GM21447 (cell line): ENCODE data around the gene SCAMP4.

Experiments
- ATAC-seq: cut with Tn5 transposase; IDR thresholded peaks from one replicate; pipeline ENCODE4 v1.9.1; 2021; ENCODE audit not compliant: unreplicated experiment

SCAMP4 gene

DNA sequence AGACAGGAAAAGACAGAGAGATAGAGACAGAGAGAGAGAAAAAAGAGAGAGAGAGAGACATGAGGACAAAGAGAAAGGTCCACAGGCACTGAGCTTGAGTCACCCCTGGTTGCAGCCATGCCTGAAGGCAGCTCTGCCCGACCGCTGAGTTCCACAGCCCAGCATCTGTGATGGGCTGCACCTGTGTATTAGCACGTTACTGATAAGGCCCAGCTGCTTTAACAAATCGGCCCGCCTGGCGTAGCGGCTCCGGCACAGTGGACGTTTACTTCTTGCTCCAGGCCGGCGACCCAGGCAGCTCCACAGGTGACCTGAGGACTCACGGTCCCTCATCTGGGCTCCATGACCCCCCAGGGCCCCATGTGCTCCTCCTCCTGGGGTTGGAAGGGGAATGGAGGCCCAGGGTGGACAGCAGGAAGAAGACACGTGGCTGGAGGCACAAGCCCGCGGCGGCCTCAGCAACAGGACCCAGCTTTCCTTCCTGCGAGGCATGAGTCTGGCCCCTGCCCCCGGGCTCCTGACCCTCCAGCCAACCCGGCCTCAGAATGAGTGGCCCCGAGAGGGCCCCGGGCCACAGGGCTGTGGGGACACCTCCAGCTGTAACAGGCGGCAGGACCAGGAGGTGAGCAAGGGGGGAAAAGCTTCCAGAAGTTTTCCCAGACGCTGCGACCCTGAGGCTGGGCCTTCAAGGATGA is 31.9 kb downstream of the SCAMP4 start:
- no peak for ATAC-seq

DNA sequence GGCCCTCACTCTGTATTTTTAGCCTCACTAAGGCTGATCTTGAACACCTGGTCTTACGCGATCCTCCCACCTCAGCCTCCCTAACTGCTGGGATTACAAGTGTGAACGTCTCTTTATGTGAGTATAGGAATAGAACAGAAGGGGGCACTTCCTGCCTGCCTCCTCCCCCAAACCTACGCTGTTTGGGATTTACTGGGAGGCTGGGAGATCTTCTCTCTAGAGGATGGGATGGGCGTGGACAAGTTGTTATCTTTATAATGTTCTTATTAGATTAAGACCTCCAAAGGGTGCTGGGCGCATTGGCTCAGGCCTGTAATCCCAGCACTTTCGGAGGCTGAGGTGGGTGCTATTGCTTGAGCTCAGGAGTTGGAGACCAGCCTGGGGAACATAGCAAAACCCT is 32.9 kb downstream of the SCAMP4 start:
- no peak for ATAC-seq

DNA sequence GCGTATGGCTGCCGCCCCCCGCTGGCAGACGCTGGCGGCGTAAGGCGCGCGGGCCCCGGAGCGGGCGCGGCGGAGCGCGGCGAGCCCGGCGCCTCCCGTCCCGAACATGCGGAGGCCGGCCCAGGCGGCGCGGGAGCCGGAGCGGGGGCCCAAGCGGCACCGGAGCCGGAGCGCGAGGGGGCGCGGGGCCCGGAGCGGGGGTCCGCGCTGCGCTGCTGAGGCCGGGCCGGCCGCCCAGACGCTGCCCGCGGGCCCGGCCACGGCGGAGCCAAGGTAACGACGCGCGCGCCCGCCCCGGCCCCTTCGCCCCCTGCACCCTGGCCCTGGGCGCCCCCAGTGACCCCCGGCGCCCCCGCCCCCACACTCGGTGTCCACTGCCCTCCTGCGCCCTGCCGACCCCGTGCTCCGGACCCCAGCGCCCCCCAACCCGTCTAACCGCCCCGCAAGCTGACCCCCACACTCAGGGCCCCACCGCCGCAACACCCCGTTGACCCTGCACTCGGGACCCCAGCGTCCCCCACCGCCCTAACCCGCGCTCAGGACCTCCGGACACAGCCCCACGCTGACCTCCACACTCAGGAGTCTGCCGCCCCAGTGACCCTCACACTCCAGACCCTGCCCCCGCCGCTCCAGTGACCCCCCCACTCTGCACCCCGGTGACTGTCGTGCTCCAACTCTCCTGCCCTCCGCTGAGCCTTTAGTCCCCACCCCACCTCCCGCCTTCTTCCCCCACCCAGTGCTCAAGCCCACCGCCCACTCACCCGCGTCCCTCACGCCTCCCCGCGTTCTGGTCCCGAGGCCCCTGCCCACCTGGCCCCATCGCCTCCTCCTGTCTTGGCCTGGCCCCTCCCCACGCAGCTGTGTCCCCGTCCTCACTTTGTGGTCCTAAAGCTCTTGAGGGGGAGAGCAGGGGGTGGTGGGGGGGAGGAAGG is 36.2 kb downstream of the SCAMP4 start, which contains the start of gene CSNK1G2:
CSNK1G2 (plus strand) TSS at position 27 of the 932 bp plus-strand sequence. CDS start 28,601 bp downstream, outside the sequence.
- ATAC-seq: no peak

DNA sequence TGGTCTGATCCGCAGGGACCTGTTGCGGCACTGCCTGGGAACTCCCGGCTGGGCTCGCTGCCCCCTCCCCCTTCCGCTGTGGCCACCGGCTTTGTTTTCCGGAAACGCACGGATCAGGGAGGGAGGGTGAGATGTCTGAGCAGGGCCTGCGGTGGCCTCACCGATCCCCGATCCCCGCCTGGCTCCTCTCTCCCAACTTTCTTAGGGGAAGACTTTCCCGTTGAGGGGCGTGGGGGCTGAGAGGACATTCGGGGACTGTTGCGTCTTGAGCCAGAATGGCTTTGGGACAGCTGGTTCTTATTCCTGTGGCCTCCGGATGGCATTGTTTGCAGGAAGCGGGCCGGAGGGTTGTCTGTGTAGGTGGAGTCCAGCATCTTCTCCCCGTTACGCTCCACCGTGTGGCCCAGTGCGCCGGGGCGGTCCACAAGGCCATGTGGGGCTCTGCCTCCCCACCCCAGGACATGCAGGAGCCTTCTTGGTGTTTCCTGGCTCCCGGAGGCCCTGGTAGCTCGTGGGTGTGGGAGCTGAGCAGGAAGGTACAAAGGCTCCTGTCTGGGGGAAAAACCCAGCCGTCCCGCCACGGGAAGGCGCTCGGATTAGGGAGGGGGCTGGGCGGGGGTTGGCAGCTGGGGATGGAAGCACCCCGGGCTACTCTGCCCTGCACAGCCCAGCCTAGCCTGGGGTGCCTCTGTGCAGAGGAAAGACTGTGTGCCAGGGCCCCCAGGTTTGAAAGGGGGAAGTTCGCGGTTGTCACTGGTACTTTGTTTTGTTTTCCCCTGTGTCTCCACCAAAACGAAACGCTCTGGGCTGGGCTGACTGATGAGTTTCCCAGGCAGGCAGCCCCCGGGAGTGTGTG is 37.1 kb downstream of the SCAMP4 start:
- no peak for ATAC-seq

DNA sequence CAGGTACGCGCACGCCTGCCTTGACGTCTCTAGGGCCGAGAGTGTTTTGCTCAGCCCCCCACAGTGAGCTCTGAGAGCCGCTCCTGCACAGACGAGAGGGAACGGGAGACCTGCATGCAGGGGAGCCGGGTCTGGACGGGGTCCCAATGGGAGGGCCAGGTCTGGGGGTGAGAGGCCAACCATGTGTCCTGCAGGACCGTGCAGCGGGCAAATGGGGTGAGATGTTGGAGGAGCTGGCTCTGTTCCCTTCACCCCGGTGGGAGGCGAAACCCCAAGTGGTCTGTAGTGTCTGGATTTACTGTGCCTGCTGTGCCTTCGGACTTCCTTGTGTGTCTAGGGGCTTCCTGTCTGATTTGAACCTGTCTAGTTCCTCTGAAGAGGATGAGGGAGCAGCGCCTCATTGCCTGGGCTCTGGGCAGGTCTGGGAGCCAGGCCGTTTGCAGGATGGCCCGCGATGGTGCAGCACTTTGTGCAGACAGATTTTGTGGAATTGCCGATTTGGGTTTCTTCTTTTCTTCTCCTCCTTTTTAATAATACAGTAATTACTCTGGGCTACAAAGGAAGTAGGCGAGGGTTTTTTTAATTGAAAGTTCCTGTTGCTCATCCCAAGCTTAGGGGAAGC is 37.8 kb downstream of the SCAMP4 start:
- ATAC-seq: no peak

DNA sequence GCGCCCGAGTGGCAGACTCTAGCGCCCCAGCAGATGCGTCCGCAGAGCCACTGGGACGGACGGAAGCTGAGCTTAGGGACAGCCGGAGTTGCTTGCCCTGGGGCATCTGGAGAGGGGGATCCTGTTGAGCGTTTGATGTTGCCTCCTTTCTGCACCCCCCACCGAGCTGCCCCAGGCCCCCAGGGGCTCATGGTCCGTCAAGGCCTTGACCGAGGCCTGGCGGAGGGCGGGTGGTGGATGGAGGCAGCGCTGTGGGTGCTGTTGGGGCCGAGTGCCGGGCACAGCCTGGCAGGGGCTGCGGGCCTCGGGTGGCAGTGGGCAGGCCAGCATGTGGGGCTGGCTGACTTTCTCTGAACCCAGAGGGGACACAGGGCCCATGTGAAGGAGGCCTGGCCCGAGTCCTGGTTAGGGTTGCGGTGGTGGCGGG is 38.5 kb downstream of the SCAMP4 start:
- no peak for ATAC-seq

DNA sequence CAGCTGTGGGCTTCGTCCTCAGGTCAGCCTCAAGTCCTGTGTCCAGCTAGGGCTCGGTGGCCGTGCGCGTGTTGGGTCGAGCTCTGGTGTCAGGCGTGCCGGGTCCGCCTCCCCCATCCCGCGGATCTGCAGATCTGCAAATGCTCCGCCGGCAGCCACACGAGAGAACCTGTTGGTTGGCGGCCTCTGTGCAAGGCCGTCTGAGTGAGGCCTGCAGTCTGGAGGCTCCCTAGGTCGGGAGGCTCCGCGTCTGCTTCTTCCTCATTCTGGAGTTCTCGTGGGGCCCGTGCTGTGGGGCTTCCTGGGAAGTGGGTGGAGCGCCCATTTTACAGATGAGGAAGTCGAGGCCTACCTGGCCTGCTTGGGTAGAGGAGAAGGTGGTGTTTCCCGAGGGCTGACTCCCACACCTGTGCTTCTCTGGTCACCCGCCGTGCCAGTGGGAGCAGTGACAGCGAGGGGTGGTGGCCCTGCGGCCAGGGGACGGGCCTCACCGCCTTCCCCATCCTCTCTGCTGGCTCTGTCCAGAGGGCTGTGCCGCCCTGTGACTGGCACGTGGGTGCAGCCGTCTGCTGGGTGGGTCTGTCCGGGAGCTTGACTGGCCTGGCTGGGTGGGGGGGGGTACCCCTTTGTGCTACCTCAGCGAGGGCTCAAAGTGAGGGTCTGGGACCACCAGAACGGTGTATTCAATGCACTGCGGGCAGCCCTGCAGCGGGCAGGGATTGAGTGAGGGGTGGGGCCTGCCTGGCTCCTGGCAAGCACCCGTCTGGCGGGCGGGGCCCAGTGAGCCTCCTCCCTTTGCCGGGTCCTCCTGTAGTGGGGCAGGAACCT is 39.1 kb downstream of the SCAMP4 start:
- ATAC-seq: no peak

DNA sequence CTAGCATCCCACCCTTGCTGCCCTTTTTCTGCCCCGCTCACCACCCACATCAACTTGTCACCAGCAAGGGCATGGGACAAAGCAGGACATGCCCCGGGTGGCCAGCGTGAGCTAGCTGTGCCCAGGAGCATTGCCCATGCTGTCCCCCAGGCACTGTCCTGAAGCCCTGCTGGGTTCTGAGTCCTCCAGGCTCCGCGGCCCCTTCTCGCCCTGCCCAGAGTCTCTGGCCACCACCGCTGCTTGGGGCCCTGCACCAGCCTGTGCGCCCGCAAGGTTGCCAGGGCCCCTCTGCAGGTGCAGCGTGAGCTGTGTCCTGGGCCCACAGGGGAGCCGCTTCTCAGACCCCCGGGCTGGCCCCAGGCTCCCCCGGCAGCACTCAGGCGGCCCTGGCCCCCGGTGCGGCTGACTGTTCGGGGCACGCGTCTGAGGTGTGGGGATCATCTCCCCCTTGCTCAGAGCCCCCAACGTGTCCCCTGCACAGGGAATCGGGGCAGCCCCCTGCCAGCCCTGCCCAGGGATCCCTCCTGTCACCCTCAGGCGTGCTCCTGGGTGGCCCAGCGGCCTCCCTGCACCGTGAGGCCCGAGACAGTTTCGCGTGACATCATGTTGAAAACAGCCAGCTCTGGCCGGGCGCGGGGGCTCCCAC is 39.8 kb downstream of the SCAMP4 start:
- no peak for ATAC-seq

DNA sequence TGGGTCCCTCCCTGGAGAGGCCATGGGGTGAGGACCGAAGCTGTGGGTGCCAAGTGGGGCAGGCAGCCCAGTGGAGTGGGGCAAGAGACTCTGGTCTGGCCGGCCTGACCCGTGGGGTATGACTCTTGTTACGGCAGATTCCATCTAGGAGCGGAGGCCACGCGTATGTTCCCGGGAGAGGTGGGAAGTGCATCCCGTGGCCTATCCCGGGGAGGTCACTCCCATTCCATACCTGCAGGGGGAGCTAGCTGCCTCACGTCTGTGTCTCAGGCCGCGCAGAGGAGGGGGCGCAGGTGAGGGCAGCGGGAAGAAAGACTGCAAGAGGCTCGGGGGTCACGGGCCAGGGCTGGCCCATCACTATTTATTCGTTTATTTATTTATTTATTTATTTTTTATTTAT is 40.7 kb downstream of the SCAMP4 start:
- no peak for ATAC-seq

DNA sequence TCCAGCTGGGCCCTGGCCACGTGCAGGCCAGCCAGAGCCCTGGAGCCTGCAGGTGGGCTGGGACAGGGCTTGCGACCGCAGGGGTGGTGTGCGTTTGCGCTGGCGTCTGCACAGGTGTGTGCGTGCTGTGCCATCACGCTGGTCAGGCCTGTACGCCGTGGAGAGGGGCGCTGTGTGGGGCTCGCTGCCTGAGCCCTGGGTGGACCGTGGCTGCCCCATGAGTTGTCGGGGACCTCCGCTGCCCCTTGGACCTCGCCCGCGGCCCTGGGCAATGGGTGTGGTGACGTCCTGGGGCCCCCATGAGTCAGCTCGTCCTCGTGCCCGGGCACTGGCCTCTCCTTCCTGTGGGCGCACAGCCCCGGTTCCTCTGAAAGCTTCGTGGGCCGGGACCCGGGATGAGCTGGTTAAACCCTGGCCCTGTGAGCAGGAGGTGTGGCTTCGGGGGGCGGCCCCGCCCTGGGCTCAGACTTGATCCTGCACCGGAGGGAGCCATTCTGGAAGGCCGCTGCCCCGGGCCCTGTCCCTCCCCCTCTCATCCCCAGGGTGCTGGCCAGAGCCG is 42.5 kb downstream of the SCAMP4 start:
- ATAC-seq: no peak

DNA sequence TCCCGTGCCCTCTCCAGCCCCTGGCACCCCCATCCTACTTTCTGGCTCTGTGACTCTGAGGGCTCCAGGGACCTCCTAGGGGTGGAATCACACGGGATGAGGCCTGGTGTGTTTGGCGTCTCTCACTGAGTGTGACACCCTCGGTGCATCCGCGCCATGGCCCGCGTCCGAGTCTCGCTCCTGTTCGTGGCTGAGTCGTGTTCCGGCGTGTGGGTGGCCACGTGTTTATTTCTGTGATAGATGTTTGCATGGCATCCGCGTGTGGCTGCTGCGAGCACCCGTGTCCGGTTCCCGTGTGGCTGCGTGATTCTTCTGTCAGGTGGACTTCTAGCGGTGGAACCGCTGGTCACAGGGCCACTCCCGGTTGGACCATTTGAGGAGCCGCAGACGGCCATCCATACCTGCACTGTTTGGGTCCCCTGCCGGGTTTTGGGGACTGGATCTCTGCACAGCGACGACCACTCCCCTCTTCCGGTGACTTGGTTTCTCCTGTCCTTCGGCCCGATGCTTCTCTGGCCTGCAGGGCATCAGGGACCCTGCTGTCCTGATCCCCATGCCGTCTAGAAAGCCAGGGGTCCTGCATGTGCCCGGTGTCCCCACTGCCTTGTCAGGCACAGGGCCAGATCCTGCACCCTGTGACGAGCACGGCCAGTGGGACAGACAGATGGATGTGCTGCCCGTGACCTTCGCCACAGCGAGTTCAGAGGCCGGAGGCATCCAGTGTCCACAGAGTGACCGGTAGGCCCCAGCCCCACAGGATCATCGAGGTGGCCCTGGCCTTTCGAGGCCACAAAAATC is 44.3 kb downstream of the SCAMP4 start:
- ATAC-seq: no peak

DNA sequence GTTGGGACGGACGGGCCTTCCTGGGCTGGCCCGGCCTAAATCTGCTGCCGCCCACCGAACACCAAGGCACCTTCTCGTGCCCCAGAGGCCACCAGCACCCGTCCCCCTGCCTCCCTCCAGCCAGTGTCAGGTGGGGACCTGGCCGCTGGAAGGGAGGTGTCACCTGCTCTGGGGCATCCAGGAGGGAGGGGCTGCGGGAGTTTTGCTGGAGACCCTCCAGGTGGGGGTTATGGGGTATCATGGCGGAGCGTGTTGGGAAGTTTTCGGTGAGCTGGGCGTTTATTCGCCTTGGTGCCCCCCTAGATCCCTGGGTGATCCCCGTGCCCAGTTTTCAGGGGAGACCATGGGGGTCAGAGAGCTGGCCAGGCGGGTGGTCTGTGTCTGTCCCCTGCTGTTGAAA is 45.4 kb downstream of the SCAMP4 start:
- ATAC-seq: no peak

DNA sequence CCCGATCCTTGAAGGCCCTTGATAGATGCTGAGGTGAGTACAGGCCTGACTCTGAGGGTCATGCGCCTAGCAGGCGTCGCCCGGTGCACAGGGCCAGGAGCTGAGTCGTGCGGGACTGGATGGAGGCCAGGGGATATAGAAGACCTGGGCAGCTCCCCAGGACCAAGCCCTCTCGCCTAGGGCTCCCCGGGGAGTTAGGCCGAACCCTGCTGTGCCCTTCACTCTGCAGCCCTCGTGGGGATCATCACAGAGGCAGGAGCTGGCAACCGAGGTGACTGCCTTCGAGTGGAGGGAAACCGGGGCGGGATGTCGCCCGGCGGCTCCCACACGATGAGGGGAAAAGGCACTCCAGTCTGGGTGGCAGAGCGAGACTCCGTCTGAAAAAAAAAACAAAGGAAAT is 47.4 kb downstream of the SCAMP4 start:
- no peak for ATAC-seq

DNA sequence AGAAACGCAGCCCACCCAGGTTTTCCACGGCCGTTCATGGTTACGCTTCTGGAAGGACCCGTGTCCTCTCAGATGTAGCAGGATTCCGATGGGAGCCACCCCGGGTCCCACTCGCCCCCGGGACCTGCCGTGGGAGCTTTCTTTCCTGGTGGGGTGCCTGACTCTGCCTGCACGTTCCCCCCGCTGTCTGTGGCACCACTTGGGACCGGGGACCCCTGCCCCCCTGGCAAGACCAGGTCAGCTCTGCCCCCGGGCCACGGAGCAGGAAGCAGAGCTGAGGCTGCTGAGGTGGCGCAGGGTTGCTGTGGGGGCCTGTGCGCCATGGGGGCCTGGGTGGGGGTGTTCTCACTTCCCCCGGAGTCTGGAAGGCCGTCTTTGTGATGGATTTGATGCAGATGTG is 47.8 kb downstream of the SCAMP4 start:
- ATAC-seq: no peak

DNA sequence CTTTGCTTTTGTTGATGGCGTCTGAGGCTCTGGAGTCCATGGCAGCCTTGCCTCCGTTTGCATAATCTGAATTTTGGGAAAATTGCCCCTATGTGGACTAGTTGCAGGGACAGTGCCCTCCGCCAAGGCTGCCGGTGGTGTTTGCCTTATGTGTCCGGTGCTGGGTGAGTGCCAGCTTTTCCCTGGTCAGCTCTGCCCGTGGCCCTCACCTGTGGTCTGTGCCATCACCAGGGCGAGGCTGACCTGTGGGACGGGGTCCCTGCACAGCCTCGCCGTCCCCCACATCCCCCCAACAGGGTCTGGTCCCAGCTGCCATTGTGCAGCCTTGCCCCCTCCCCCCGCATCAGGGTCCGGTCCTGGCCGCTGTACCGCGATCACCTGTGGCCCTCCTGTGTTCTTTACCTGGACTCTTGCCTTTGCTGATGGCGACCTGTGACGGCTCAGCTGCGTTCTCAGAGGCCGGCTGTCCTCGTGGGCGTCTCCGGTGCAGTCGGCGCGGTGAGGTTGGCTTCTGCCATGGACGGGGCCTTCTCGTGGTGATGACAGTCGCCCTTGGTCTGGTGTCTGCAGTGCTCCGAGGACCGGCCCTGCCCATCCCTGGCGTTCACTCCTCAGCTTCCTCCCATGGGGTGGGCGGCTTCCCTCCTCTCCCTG is 48.4 kb downstream of the SCAMP4 start:
- ATAC-seq: no peak

DNA sequence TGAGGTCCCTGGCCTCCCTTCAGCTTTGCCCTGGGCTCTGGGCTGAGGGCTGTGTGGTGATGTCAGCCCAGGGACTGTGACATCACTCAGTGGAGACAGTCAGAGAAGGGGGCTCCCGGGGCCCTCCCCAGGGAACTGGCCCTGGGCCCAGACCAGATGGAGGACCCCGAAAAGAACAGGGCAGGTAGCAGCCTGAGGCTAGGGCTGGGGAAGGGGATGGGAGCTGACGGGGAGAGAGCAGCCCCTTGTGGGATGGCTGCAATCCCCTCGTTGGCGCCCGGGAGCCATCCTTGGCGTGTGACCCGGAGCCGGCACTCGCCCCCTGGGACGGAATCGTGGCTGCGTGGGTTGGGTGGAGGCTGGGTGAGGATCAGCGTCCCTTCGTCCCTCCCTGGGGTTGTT is 49.3 kb downstream of the SCAMP4 start:
- ATAC-seq: no peak

DNA sequence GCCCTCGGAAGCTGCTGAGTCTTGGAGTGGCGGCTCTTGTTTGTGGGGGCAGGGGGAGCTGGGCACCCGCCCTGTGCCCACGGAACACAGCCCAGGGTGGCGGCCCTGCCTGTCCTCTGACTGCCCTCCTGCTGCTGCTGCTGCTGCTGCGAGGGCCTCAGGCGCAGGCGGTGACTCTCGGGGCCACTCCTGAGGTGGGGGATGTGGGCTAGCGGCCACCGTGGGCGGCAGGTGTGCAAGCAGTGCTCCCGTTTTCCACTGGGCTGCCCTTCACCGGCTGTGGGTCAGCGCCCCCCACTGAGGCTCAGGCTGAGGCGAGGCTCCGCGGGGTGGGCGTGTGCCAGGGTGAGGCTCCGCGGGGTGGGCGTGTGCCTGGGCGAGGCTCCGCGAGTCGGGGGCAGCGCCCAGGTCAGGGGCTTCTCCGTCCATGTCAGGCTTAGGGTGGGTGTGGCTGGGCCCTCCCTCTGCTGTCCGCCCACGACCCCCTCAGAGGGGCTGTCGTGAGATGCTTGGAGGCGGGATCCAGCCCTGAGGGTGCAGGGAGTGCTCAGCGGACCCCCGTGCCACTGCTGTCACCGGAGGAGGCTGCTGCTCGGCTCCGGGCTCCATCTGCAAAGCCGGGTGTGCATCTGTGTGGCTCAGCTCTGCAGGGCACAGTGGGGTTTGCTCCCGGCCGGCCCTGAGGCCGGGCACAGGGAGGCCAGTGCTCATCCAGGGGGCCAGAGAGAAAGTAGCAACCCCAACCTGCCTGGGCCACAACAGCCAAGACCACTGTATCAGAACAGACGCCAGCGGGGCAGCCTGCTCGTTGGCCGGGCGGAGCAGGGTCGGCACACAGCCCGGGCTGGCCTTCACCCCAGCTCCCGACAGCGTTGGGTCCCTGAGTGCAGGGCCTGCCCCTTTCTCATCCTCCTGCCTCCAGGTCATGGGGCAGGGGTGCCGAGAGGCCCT is 50.2 kb downstream of the SCAMP4 start:
- ATAC-seq: no peak
